CD4-positive, alpha-beta T cell treated with Interleukin-17A for 1 hour (primary cell): ENCODE results near the gene PDIA5.

Source experiments
- DNase-seq: peaks from one replicate; pipeline ENCODE4 v3.0.0-alpha.2; 2020

Gene PDIA5

GRCh38 chr3:123072564-123072963, 5.7 kb downstream of the PDIA5 start:
- DNase-seq, result no peak

DNA sequence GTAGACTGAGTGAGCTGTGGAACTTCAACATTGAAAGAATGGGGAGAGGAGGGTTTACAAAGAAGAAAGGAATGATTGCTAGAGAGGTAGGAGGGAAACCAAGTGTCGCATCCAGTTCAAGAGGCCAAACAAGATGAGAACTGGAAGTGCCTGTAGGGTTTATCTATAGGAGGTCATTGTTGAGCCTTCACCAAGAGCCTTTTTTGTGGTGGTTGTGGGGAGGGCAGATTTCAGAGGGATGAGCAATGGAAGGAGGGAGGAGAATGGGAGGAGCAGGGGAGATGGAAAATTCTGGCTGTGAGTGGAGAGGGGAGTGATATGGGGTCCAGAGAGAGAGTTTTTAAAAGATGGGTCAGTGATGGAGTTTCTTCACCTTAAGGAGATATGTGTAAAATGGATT, 8.5 kb downstream of the PDIA5 start:
- DNase-seq, result no peak

DNA sequence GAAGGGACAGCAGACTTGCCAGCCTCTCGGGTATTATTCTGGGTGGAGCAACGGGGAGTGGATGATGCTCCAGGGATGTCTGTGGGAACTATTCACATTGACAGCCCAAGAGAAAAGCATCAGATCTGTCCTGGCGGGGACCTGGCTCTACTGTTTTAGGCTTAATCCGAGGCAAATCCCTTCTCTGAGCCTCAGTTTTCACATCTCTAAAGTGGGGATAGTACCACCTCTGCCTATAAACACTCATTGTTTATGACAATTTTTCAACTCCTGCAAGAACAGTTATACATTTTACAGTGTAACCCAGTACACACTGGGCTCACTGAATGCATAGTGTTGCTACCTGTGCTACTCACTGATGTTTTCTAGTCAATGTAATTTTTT, 9.3 kb downstream of the PDIA5 start:
- no peak for DNase-seq

DNA sequence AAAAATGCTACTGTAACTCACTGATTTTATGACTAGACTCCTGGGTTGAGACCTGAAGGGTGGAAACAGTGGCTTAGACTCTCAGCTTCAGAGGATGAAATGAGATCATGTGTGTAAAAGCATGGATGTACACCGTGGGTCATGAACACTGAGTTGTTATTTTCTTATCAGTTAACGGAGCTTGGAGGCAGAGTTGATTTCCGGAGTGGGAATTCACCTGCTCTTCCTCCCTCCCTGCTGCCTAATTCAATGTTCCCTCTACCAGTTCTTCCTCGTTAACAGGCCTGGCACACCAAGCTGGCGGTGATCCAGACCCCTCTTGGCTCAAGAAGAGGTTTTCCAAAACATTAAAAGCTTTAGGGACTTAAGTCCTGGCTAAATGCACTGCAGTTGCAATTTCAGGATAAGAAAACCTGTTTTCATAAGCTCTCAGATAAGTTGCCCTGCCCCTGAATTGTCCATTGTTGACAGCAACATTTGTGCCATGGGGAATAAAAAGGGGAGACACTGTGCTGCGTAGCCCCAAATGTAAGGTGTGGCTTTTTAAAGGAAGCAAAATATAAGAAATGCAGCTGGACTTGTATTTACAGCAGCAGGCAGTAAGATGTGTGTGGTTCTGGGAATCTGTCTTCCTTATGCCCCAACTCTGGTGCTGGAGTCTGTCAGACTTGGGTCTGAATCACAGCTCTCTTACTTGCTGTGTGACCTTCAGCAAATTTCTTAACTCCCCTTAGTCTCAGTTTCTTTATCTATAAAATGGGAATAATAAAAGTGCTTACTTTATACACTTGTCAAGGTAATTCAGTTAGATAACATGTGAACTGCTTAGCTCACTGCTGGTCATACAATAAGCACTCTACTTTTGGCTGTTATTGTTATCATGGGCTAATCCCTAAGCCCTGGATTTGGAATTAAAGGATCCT, 9.9 kb downstream of the PDIA5 start:
- DNase-seq, result no peak

- DNase-seq, result no peak
These were observed 11.3 kb downstream of the PDIA5 start for GRCh38 chr3:123078101-123078500.

DNA sequence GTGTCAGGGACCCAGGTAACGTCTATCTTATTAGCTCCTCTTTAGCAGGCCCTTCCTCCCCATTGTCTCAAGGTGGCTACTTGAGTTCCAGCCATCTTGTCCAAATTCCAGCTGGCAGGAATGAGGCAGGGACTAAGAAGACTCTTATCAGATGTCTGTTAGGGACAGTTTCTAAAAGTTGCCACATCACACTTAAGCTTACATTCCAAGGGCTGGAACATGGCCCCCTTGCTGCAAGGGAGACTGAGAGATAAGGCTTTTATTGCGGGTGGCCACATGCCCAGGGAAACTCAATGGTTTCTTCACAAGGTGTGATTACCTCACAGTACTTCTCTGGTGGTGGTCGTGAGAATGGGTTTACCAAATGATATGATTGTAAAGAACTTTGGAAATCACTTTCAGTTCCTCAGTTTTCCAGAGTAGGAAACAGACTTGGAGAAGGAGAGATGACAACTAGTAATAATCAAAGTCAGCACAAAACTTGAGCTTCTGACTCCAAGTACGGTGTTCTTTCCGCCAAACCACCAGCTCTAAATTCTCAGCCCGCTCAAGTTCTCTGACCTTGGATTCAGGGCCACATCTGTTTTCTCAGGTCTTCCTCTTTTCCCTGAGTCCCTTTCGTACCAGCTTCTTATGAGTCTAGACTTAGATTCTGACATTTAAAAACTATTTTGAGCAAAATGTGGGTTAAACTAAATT, 14.2 kb downstream of the PDIA5 start:
- DNase-seq, result no peak

GRCh38 chr3:123081718-123082369, 15.0 kb downstream of the PDIA5 start:
- no peak for DNase-seq

GRCh38 chr3:123082370-123083065, 15.7 kb downstream of the PDIA5 start:
- DNase-seq, result no peak

GRCh38 chr3:123083383-123084124, 16.7 kb downstream of the PDIA5 start:
- DNase-seq, result no peak

DNA sequence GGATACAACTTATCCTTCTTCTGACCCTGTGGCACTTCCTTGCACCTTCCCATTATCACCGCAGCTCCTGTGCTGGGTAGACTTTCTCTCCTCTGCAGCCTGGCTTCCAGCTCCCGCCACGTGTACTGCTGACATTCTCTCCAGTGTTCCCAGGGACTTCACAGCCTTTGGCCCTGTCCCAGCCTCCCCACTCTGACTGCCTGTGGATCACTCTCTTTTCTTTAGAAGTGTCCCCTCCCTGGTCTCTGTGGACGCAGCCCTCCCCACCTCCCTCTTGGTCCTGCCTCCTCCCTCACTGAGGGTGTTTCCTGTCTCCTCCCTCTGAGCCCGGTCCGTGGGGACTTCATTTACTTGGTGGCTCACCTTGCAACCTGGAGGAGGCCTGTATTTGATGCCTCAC, 17.4 kb downstream of the PDIA5 start:
- DNase-seq, result no peak

GRCh38 chr3:123084738-123085237, 18.0 kb downstream of the PDIA5 start:
- DNase-seq, result no peak

DNA sequence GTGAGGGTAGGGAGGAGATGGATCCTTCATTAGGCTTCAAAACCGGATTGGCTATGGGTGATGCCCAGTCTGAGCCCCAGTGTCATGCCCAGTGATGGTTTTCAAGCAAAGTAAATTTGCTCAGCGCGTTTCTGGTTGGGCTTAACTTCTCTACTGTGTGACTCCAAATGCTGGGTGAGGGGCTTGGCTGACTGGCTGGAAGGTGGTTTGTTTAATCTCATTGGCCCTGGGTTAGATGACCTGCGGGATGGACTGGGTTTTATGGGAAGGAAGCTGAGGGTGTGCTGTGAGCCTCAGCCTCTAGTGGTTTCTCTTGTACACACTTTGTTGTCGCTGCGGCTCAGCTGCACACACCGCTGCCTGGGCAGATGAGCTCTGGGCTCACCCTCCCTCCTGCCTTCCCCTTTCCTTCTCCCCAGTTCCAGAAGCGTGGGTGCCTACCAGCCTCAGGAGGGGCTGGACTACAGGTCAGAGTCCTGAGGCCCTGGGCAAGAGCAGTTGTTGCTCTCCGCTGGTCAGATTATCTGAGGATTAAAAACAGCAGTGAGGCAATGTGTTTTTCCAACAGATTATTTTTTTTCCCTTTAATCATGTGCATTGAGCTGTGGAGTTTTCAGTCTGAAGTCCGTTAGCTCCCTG, 18.6 kb downstream of the PDIA5 start:
- DNase-seq, result no peak

GRCh38 chr3:123085932-123086627, 19.3 kb downstream of the PDIA5 start:
- DNase-seq, result no peak

GRCh38 chr3:123088387-123088786, 21.6 kb downstream of the PDIA5 start:
- no peak for DNase-seq

DNA sequence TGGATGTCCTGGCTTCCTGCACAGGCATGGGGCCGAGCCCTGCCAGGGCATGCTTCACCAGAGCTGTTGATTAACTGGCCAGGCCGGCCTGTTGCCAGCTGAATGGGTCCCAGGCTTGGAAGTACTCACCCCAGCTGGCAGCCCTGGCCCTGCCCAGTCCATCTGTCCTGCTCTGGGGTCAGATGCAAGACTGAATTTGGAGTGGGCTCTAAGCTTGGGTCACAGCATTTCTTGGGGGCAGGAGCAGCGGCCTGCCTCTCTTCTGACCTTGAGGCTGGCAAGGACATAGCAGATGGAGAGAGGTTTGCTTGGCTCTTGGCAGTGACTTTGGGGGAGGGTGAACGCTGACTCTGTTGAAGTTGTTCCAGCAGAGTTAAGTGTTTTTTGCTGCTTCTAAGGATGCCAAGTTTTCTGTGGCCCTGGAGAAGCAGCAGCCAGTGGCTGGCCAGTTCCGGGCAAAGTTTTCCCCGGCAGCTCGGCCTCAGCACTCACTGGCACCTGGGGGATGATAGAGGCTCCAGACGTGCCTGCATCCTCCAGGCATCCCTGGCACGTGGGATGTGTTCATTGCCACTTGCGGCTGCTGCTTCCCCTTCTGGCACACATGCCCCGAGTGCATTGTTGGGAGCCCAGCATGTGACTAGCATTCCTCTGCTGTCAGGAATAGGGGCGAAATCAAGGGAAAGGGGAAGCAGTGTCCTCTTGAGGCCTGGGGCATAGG, 22.9 kb downstream of the PDIA5 start:
- DNase-seq, result no peak

DNA sequence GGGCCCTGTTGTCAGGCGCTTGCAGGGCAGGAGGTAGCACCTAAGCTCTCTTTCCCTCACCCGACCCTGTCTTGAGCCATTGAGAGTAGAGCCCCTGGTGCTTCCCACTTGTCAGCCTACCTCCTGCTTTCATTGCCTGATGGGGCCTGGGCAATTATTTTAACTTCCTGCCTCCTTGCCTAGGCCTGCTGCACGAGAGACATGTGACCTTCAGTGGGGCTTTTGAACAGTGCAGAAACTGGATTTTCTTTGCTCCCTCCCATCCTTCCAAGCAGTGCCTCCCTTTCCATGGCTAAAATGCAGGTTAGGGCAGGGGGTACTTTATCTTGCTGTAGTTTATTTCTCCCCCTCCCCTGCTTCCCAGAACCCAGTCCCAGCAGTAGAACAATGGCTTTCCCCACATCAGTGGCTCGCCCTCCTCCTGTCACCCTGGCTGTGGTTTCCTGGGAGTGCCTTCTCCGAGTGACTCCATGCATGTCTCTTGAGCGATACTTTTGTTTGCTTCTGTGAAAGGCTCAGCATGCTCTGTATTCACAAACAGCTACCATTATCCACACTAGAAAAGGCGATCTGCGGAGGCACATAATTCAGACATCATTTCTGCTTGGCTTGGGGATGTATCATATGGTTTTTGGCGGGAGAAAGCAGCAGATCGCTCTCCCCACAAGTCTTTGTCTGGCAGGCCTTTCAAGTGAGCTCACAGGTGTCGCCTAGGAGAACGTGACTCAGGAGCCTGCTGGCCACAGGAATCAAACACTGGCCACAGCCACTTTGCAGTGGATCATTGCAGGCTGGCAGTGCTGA, 24.1 kb downstream of the PDIA5 start:
- no peak for DNase-seq

DNA sequence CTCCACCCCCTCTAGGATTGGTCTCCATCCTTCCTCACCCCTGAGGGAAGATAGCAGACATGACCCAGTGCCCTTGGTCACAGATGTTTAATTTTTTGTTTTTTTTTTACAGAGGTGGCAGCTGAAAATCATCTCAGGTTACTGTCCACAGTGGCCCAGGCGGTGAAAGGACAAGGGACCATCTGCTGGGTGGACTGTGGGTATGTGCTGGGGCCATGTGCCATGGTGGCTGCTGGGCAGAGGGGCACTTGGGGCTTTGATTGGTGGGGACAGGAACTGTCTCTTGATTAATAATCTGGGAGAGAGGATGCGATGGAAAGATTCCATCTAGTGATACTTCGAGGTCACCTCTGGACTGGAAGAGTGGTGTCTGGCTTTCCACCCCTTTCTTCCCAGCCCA, 25.4 kb downstream of the PDIA5 start:
- DNase-seq, result no peak

GRCh38 chr3:123093696-123094095, 26.9 kb downstream of the PDIA5 start:
- no peak for DNase-seq

DNA sequence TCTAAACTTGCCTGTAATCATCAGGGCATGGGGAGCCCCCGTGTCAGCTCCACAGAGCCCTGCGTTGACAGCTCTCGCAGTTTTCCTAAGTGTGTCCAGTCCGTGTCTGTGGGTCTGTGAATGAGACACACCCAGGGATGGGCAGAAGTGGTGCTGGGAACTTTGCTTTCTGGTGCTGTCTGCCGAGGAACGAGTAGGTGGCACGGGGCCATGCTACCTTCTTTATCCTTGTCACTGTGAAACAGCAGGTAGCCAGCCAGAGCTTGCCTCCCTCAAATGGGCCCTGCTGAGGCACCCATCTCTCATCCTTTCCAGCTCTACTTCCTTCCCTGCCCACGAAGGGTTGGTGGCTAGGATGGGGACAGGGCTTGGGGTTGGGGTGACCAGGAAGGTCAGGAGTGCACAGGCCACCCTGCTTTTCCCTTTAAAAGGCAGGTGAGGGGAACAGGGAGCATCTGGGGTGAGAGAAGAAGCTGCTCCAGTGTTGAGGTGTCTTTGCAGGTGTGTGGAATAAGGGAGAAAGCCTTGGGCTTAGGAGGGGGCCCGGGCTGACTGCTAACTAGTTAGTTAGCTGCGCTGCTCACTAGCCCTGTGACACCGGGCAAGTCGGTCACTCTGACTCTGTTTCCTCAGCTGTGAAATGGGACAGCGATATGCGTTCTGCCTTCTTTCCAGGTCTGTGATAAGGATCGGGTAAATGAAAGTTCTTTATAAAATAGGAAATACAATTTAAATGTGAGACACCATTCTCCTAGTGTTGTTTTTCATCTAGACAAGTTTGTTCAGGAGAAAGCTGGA, 27.9 kb downstream of the PDIA5 start:
- no peak for DNase-seq
